Raji (cell line): ENCODE results near the gene ALDOB.

Experiments
- POLR2A ChIP-seq: IDR thresholded peaks from 2 replicates; pipeline ENCODE4 v1.6.1; 2011; ENCODE audit warnings: low read depth, low read length, control low read depth; ENCODE audit not compliant: insufficient read depth

ALDOB gene

DNA sequence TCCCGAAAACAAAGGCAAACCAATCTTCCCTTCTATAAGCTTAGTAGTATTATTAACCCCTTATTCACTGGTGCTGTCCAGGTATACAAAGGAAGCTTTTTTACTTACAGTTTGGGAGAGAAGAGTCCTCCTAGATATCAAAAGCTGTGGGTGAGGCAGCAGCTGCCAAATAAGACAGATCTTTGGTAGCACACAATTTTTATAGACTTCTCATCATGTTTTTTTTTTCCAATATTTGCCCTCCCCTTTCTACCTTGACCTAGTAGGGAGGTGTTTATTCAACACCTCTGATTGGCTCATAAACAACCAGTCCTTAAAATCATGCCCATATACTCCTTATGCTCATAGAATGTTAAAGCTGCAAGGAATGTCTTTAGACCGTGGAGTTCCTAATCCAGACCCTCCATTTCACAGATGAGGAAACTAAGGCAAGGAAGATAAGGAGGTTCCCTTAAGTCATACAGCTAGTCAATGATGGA lies at the start of gene ALDOB:
Gene ALDOB, minus strand, starts transcription at position 174 of the 479 bp plus-strand sequence. CDS start 4,887 bp downstream, outside the sequence.
- no peak for TF ChIP-seq POLR2A

DNA sequence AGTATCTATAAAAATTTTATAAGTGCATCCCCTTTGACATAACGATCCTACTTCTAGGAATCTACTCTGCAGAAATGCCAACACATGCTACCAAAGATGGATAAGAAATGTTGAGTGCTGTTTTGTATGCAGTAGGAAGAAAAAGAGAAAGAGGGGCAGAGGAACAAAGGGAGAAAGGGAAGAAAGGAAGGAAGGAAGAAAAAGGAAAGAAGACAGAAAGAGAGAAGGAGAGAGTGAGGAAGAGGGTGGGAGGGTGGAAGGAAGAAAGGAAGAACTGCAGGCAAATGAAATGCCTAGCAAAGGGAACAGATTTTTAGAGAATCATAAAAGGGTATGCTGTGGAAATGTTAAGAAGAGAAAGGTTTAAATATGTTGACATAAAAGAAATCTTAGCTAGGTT lies 48.5 kb upstream of the ALDOB start:
- no peak for TF ChIP-seq POLR2A

DNA sequence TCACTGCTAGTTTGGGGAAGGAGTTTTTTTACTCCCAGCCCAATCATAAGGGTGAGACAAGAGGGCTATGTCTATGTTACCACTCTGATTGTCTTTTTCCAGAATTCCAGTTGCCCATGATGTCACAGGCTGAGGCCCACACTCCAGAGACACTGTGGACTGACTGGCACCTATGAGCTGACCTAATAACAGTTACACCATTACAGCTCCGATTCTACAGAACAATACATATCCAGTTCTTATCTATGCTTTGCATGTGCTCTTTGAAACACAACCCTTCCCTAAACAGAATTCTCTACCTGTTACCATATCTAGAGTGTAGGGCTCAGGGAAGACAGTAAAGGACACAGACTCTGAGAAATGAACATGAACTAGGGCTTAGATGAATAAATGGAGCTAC lies 45.7 kb upstream of the ALDOB start:
- TF ChIP-seq POLR2A = no peak

DNA sequence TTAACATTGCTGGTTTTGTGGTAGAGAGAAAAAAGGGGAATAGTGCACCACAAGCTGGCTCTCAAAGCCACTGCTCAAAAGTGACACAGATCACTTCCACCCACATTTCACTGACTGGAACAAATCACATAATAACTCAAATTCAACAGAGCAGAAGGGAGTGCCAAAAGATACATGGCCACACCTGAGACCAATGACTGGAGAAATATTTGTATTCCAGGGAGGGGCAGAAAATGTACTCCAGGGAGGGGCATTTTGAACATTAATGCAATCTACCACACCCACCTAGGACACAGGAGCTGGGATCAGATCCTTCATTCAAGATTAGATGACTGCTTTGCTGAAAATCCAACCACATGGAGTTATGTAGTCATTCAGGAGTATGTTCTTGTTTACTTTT lies 44.8 kb upstream of the ALDOB start:
- no peak for TF ChIP-seq POLR2A

DNA sequence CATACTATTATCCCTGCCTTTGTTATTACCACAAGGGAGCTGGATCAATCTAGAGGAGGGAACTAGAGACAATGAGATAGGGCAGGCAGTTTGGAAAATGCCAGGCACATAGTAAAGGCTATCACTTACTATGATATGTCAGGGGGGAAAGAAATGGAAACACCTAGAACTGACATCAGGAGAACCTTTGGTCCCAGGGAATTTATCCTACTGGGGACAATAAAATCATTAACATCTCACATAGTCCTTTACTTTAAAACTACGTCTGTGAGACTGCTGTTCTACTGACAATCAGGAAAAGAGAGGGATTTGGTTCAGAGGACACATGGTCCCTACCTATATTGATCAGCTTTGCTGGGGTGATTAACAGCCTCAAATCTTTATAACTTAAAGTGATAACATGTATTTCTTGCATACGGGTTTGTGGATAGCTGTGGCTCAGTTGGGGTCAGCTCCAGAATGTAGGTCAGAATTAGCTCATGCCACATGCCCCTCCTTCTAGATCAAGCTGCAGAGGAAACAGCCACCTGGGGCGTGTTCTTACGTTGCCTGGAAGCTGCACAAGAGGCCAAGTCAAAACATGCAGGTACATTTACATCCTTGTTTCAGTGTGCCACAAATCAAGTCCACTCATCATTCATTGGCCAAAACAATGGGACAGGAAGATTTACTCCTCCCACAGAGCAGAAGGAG lies 43.9 kb upstream of the ALDOB start:
- no peak for TF ChIP-seq POLR2A

DNA sequence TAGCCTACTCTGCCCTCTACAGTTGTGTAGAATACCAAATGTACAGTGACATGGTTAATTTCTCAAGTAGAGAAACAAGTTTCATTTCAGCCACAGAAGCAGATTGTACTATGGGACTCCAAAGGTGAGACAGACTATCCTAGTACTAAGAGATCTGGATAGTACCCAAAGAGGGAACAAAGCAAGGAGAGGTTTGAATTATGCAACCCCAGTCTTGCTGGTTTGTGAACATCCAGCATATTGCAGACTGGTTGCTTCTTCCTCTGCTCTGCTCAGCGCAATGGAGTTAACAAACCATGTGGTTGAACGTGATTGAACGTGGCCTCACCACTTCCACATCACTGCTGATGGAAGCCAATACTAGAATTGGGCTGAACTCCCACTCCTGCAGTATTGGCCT lies 43.3 kb upstream of the ALDOB start:
- TF ChIP-seq POLR2A = no peak

DNA sequence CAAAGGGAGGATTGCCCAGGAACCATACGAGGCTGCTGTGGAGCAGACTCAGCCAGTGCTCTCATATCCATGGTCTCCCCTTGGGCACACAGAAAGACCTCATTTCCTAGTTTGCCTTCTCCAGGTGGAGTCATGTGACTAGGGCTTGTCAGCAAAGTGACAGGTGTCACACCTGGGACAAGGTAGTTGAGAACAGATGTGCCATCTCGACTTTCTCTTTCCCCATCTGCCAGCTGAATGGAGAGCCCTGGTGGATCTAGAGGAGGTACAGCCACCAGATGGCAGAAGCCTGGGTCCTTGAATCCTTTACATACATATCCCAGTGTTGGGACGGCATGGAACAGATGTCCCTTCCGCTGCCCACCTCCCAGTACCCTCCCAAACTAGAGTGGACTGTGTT lies 42.9 kb upstream of the ALDOB start:
- no peak for TF ChIP-seq POLR2A

DNA sequence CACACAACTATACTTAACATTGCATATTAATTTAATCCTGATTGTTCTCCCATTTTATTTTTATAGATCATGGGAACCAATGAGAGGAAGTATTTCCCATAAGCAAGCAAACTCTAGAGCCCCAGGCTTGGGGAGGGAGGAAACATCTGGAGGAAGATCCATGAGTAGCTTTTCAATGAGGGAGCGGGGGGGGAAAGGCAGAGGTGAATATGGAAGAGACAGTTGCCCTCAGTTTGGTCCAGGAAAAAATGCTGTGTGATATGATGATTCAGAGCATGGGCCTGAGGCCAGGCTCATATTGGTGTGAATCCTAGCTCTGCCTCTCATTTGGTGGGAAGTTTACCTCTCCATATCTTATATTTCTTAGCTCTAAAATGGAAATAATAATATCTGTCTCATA lies 42.2 kb upstream of the ALDOB start:
- TF ChIP-seq POLR2A = no peak

DNA sequence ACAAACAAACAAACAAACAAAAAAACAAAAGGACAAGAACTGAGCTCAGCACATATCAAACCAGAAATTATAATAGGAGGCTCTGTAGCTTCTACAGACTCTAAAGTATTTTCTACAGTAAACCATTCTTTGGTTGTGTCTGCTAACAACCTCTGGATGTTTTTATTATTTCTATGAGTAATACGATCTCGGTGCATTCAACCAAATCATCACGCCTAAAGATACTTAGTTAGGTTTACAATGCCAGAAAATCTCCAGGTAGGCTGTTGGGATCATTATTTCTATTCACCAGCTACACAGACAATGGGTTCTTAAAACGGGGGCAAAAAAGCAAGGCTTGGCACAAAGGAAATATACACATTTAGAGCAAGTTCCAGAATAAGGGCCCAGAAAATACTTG lies 41.6 kb upstream of the ALDOB start:
- TF ChIP-seq POLR2A = no peak

DNA sequence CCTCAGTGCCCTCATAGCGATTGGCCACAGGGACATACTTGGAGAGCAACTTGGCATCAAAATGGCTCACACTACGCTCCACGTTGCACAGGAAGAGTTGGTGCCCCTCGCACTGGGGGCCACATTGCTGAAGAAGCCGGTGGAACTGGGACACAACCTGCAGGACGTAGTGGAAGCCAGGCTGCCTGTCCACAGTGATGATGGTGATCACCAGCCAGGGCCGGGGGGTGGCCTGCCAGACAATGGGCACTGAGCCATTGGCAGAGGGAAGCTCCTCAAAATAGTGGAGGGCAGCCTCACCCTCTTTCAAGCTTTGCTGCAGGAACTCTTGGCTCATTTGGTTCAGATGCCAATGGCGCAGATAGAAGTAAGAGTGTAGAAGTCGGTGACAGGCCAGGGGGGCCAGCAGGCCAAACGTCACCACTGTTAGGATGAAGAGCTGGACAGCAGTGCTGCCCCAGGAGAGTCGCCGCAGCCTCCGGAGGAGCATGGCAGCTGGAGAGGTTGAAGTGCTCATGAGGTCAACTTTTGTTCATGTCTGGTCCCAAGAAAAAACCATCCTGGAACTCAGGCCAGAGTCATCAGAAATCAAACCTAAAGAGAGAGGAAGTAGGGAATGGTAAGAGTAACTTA lies 41.1 kb upstream of the ALDOB start:
- TF ChIP-seq POLR2A = no peak

DNA sequence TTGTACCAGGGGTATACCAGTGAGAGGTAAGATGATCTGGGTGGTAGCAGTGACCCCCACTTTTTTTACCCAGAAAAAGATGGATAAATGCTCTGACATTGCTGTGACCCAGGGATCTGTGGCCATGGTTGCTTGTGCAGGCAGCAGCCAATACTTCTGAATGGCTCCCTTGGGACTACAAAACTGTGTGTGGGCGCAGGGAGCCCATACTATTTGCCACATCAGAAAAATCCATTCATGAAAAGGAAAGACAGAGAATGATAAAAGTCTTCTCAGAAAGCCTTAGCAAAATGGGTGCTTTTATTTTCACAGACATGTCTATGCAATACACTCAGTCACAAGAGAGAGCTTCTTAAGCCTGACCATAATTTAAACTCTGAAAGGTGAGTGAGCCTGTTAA lies 37.3 kb upstream of the ALDOB start:
- no peak for TF ChIP-seq POLR2A

DNA sequence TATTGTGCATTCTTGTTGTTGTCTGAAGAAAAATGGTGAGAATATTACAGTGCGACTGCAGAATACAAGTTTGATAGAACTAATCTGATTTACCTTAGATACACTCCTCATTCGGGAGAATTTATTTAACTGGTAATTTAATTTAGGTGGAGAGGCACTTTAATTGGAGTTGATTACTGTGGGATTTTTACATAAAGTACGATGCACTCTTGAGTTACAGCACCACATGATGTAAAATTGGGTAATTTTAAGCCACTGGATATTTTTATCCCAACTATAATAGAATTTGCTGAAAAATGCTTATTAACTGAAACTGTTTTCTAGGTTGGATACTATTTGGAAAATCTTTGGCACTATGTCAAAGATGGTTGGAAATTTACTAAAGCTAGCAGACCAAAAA lies 35.4 kb upstream of the ALDOB start:
- no peak for TF ChIP-seq POLR2A

DNA sequence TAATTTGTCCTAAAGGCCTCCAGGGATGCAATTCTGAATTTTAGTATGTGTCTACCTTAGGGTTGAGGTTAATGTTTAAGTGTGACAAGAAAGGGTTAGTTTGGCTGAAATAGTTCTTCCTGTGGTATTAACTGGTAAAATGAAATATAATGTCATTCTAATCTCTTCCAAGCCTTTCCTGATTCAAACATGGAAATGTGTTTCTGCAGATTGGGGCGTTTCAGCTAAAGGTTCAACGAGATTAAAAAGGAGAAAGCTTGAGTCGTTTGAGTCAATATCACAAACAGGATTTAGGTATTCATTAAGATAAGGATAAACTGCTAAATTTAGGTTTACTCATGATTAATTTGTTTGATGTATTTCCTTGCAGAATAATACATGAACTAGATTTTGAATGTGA lies 34.4 kb upstream of the ALDOB start:
- no peak for TF ChIP-seq POLR2A

DNA sequence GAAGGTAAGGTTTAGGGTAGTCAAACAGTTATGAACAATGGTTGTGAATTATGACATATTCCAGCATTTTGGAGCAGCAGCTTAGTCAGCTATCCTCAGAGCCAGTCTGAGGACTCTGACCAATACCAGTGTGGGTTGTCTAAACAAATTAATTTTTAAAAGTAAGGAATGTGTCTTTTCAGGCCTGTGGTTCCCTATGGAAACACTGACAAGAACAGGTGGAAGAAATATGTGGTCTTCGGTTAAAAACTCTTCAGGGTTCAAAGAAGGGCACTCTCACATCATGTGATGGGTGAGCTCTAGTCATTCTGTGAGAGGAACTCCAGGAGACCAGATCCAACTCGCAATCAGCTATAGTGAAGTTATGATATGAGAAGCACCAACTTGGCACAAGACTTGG lies 33.5 kb upstream of the ALDOB start:
- TF ChIP-seq POLR2A = no peak

DNA sequence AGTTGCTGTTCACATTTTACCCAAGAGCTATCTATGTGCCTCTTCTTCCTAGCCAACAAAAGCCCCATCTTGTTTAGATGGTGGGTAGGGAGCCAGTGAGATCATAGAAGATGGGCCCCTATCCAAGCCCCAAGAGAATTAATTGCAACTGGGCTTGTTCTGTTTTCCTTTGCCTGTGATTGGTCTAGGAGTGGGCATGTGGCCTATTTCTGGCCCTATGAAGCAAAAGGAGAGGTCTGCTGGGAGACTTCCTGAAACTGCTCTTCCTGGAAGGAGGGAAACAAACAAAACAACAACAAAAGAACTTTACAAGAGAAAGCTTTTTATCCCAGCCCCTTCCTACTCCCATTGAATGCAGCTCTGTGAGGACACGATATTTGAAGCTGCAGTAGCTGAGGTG lies 32.5 kb upstream of the ALDOB start:
- no peak for TF ChIP-seq POLR2A

DNA sequence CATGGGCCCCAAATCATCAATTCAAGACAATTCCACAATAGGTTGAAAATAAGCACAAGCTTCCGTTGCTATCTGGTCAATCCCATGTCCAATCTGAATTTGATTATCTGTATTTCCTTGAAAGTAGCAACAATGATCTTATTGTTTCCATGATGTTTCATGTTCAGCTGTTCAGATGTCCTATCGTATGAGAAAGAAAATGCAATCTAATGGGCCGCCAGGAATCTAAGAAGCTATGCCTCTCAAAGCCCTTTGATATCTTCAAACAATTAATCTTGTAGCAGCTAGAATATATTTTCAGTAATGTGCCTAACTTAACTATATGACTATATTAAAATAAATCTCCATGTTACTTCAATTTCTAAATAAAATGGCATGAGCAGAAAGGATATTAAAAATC lies 32.1 kb upstream of the ALDOB start:
- no peak for TF ChIP-seq POLR2A

DNA sequence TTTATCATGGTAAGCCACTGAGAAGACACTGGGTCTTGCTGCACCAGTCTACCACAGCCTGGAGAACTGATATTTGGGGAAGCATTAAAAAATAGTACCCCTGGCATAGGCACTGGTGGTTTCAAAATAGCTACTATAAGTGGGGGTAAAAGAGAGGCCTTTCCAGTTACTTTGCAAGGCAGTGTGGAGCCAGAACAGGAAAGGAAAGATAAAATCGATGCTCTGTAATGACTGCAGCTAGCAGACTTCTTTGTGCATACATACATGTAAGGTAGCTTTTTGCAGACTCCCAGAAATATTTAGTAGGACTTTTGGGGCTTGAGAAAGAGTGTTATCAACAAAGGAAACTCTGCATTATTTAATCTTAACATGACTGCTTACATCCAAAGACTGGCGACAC lies 31.3 kb upstream of the ALDOB start:
- TF ChIP-seq POLR2A = no peak

DNA sequence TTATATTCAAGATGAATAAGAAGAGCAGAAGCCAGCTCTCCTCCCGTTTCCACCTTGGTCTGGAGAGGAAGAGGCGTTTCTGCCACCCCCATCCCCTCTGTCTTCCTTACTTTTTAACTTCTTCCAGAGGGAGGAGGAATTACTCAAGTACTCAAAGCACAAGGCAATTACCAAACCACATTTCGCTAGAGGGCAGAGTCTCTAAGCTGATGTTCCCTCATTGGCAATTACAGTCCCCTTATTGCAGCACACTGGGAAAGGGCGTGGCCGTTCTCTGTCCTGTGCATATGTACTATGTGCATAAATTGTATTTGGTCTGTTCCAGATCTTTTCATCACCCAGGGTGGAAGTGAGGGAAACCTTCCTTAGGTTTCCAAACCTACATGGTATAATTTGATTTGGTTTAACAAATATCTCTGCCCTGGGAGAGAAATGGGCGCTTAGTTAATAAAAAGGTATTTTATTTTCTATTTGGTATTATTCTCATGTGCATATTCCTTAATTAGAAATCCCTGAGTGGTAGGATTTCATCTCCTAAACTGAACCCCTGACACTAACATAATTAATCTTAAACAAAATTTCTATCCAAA lies 29.8 kb upstream of the ALDOB start:
- TF ChIP-seq POLR2A = no peak
